Measurements from ENCODE around the gene GIT1. TPM values are rescaled to one million over a fixed set of nuclear protein-coding genes. Genes with fewer than 3 reads are reported as not detected.

Gene GIT1
- total and polyA plus RNA-seq, 2 of the 13 experiments (the other 11 are each of a cell fraction or from before 2014, with no cell fraction given), result 14.2 to 30.8 TPM

- TF ChIP-seq POLR2G (IDR thresholded peaks at IDR 0.05; ENCODE audit: low read depth, low read length) (no peak), ZNF501 (CRISPR knock-in tag; IDR thresholded peaks at IDR 0.05) (peak; percentile 90), TFAP4 (IDR thresholded peaks at IDR 0.05; ENCODE audit: borderline replicate concordance, low read depth) (no peak), CAMTA2 (CRISPR knock-in tag; IDR thresholded peaks at IDR 0.05; ENCODE audit: borderline replicate concordance) (0 out of 2 replicates have a peak, but pooled peaks have one; percentile 63), POLR2AphosphoS2 (IDR thresholded peaks at IDR 0.05; ENCODE audit: low read depth, low read length) (no peak), MTA3 (CRISPR knock-in tag; IDR thresholded peaks at IDR 0.05) (no peak), ZFP91 (CRISPR knock-in tag; IDR thresholded peaks at IDR 0.05; ENCODE audit: borderline replicate concordance) (peak; percentile 75; the same call in 1 of the 2 replicates), ELF3 (CRISPR knock-in tag; IDR thresholded peaks at IDR 0.05) (no peak), TARDBP (CRISPR knock-in tag; IDR thresholded peaks at IDR 0.05) (peak; percentile 44; the same call in 1 of the 2 replicates), ZNF431 (CRISPR knock-in tag; IDR thresholded peaks at IDR 0.05; ENCODE audit: borderline replicate concordance, low read depth) (no peak), WIZ (CRISPR knock-in tag; IDR thresholded peaks at IDR 0.05) (no peak), ZNF772 (CRISPR knock-in tag; IDR thresholded peaks at IDR 0.05) (peak; percentile 49; the same call in 1 of the 2 replicates), ZNF232 (CRISPR knock-in tag; IDR thresholded peaks at IDR 0.05; ENCODE audit: borderline replicate concordance) (no peak), ZNF672 (CRISPR knock-in tag; IDR thresholded peaks at IDR 0.05) (no peak), IRF2 (CRISPR knock-in tag; IDR thresholded peaks at IDR 0.05) (0 out of 2 replicates have a peak, but pooled peaks have one; percentile 26), ZNF567 (CRISPR knock-in tag; IDR thresholded peaks at IDR 0.05; ENCODE audit: borderline replicate concordance) (0 out of 2 replicates have a peak, but pooled peaks have one; percentile 43), ZNF331 (CRISPR knock-in tag; IDR thresholded peaks at IDR 0.05) (no peak; the same call in 1 of the 2 replicates), AHDC1 (CRISPR knock-in tag; IDR thresholded peaks at IDR 0.05; ENCODE audit: borderline replicate concordance) (no peak), DMTF1 (CRISPR knock-in tag; IDR thresholded peaks at IDR 0.05) (no peak)
These were observed 23.6 kb downstream of the GIT1 start (continued) for GRCh38 chr17:29565643-29566472.
